Mesenchymal stem cell (in vitro differentiated cells and primary cell): ENCODE results near the gene PLCG2.

ENCODE experiments used
- DNase-seq: peaks from one replicate; pipeline ENCODE4 v3.0.0-alpha.2; 2013
- H2AFZ ChIP-seq: one replicate; pipeline ENCODE4 v1.6.1; 2013; ENCODE audit warnings: low read depth, mild to moderate bottlenecking, control low read depth, inconsistent platforms, low read length, moderate library complexity
- H2AK5ac ChIP-seq: 2 replicates; pipeline ENCODE4 v1.6.1; 2013; ENCODE audit warnings: low read length, moderate library complexity, mild to moderate bottlenecking, inconsistent platforms; ENCODE audit not compliant: severe bottlenecking
- H2BK120ac ChIP-seq: one replicate; pipeline ENCODE4 v1.6.1; 2013; ENCODE audit warnings: low read depth, mild to moderate bottlenecking, inconsistent platforms, low read length, moderate library complexity
- H2BK12ac ChIP-seq, 2 experiments: one replicate each; pipeline ENCODE4 v1.6.1; 2013; ENCODE audit warnings: inconsistent platforms in 2 of 2, low read length in 2 of 2, mild to moderate bottlenecking in 2 of 2, moderate library complexity in 2 of 2, control low read depth in 1 of 2
- H2BK15ac ChIP-seq: one replicate; pipeline ENCODE4 v1.6.1; 2013; ENCODE audit warnings: mild to moderate bottlenecking, low read depth, inconsistent platforms; ENCODE audit not compliant: poor library complexity, severe bottlenecking
- H2BK5ac ChIP-seq: 2 replicates; pipeline ENCODE4 v1.6.1; 2013; ENCODE audit warnings: low read depth, mild to moderate bottlenecking, low read length, control low read depth, inconsistent platforms; ENCODE audit not compliant: poor library complexity, severe bottlenecking
- H3K14ac ChIP-seq, 2 experiments: one replicate each; pipeline ENCODE4 v1.6.1; 2013; ENCODE audit warnings: inconsistent platforms in 2 of 2, low read length in 2 of 2, control low read depth in 1 of 2, mild to moderate bottlenecking in 1 of 2, moderate library complexity in 1 of 2
- H3K18ac ChIP-seq, 2 experiments: one replicate each; pipeline ENCODE4 v1.6.1; 2013; ENCODE audit warnings: inconsistent platforms in 2 of 2, low read length in 2 of 2, control low read depth in 1 of 2, low read depth in 1 of 2, mild to moderate bottlenecking in 1 of 2
- H3K23ac ChIP-seq, 2 experiments: one replicate each; pipeline ENCODE4 v1.6.1; 2013; ENCODE audit warnings: inconsistent platforms in 2 of 2, low read length in 2 of 2, mild to moderate bottlenecking in 2 of 2, moderate library complexity in 2 of 2, control low read depth in 1 of 2
- H3K27ac ChIP-seq: 2 replicates; pipeline ENCODE4 v1.5.1; 2013; ENCODE audit warnings: mild to moderate bottlenecking, moderate library complexity, low read length, control low read depth, inconsistent platforms; ENCODE audit not compliant: poor library complexity, severe bottlenecking
- H3K27me3 ChIP-seq, 2 experiments: 2 replicates each; pipeline versions ENCODE4 v1.6.1 to v1.7.0; 2013; ENCODE audit warnings: low read length in 2 of 2, mild to moderate bottlenecking in 2 of 2, moderate library complexity in 2 of 2, control low read depth in 1 of 2, inconsistent platforms in 1 of 2; ENCODE audit not compliant: control insufficient read depth in 1 of 2, insufficient read depth in 1 of 2
- H3K36me3 ChIP-seq, 2 experiments: 2 replicates each; pipeline versions ENCODE4 v1.6.1 to v1.7.0; 2013; ENCODE audit warnings: low read length in 2 of 2, control low read depth in 1 of 2, inconsistent platforms in 1 of 2, low read depth in 1 of 2, mild to moderate bottlenecking in 1 of 2; ENCODE audit not compliant: insufficient read depth in 2 of 2, control insufficient read depth in 1 of 2
- H3K4ac ChIP-seq, 2 experiments: one replicate each; pipeline ENCODE4 v1.6.1; 2013; ENCODE audit warnings: inconsistent platforms in 2 of 2, low read length in 2 of 2, mild to moderate bottlenecking in 2 of 2, moderate library complexity in 2 of 2, control low read depth in 1 of 2, low read depth in 1 of 2
- H3K4me1 ChIP-seq: 2 replicates; pipeline ENCODE4 v1.6.1; 2013; ENCODE audit warnings: low read depth, low read length, control low read depth; ENCODE audit not compliant: control insufficient read depth, insufficient read depth
- H3K4me2 ChIP-seq: 2 replicates; pipeline ENCODE4 v1.6.1; 2013; ENCODE audit warnings: low read length, mild to moderate bottlenecking, inconsistent platforms; ENCODE audit not compliant: poor library complexity, severe bottlenecking
- H3K4me3 ChIP-seq, 2 experiments: 2 replicates each; pipeline versions ENCODE4 v1.5.1 to v1.7.0; 2013; ENCODE audit warnings: low read length in 2 of 2, mild to moderate bottlenecking in 2 of 2, control low read depth in 1 of 2, low read depth in 1 of 2; ENCODE audit not compliant: insufficient read depth in 1 of 2
- H3K79me1 ChIP-seq: replicated peaks from 2 replicates; pipeline ENCODE4 v1.6.1; 2013; ENCODE audit warnings: mild to moderate bottlenecking, control low read depth, low read length, inconsistent platforms; ENCODE audit not compliant: poor library complexity, severe bottlenecking
- H3K9ac ChIP-seq: 2 replicates; pipeline ENCODE4 v1.7.0; 2013; ENCODE audit warnings: mild to moderate bottlenecking, low read length, moderate library complexity
- H3K9me3 ChIP-seq: 2 replicates; pipeline ENCODE4 v1.7.0; 2013; ENCODE audit warnings: mild to moderate bottlenecking, low read length; ENCODE audit not compliant: control insufficient read depth
- H4K8ac ChIP-seq: one replicate; pipeline ENCODE4 v1.6.1; 2013; ENCODE audit warnings: inconsistent platforms, mild to moderate bottlenecking, low read length, moderate library complexity
- H4K91ac ChIP-seq: one replicate; pipeline ENCODE4 v1.6.1; 2013; ENCODE audit warnings: mild to moderate bottlenecking, low read length, inconsistent platforms
- WGBS: methylation state at CpG from one replicate; pipeline ENCODE4 v1.1.7; 2013; ENCODE audit warnings: mixed read lengths; 5-methylcytosine and 5-hydroxymethylcytosine counted together

The PLCG2 gene

GRCh38 chr16:81967358-81967757, 188.3 kb downstream of the PLCG2 start:
- Histone ChIP-seq H3K23ac (no peak overlapping the region), H2BK15ac (no peak overlapping the region), H3K79me1 (no peaks in the 10 kb centered on the region), H3K4me2 (no peak overlapping the region), H2AK5ac (no peak overlapping the region), H4K91ac (no peak overlapping the region), H2AFZ (no peak overlapping the region), H3K9ac (no peak overlapping the region), H3K9me3 (peaks cover 14% of the 10 kb centered on the region), H3K36me3 (no peaks in the 10 kb centered on the region), H3K4me1 (no peaks in the 10 kb centered on the region), H3K14ac (no peak overlapping the region), H2BK12ac (no peak overlapping the region), H2BK120ac (no peak overlapping the region), H3K27me3 (no peaks in the 10 kb centered on the region), H3K4me3 (no peak overlapping the region), H3K4ac (no peak overlapping the region), H2BK5ac (no peak overlapping the region), H3K18ac (no peak overlapping the region), H3K27ac (no peak overlapping the region), H4K8ac (no peak overlapping the region)
- DNase-seq: no peak
- WGBS: 77% methylated on average over 2 of the region's 5 CpGs

DNA sequence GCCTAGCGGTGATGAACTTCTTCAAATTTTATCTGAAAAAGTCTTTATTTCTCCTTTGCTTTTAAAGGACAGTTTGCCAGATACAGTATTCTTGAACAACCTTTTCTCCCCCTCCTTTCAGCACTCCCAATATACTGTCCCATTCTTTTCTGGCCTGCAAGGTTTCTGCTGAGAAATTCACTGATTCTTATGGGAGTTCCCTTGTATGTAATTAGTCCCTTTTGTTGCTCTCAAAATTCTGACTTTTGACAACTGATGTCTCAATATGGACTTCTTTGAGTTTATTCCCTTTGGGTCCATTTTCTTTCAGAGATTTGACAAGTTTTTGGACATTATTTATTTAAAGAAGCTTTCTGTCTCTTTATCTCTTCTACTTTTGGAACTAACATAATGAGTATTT, 192.8 kb downstream of the PLCG2 start:
- H3K9me3 ChIP-seq: peaks cover 28% of the 10 kb centered on the region
- no peak overlapping the region for H2BK120ac ChIP-seq
- no peak overlapping the region for H2BK12ac ChIP-seq
- no peaks in the 10 kb centered on the region for H3K79me1 ChIP-seq
- H3K36me3 ChIP-seq: no peaks in the 10 kb centered on the region
- no peak overlapping the region for H3K23ac ChIP-seq
- H3K4me1 ChIP-seq: no peaks in the 10 kb centered on the region
- H2AFZ ChIP-seq: no peak overlapping the region
- no peak overlapping the region for H3K4me2 ChIP-seq
- H3K27me3 ChIP-seq: no peaks in the 10 kb centered on the region
- no peak overlapping the region for H2BK15ac ChIP-seq
- no peak overlapping the region for H4K8ac ChIP-seq
- H3K4me3 ChIP-seq: no peak overlapping the region
- H3K4ac ChIP-seq: no peak overlapping the region
- no peak overlapping the region for H3K9ac ChIP-seq
- no peak overlapping the region for H3K18ac ChIP-seq
- H3K27ac ChIP-seq: no peak overlapping the region
- 100% methylated on average over 1 of the region's 1 CpG for WGBS
- H4K91ac ChIP-seq: no peak overlapping the region
- H3K14ac ChIP-seq: no peak overlapping the region
- no peak overlapping the region for H2BK5ac ChIP-seq
- no peak for DNase-seq
- no peak overlapping the region for H2AK5ac ChIP-seq

- Histone ChIP-seq H3K4me1 (no peaks in the 10 kb centered on the region), H3K14ac (no peak overlapping the region), H2BK5ac (no peak overlapping the region), H3K27ac (no peak overlapping the region), H2BK120ac (no peak overlapping the region), H3K9me3 (peaks cover 28% of the 10 kb centered on the region), H4K91ac (no peak overlapping the region), H3K9ac (no peak overlapping the region), H2AFZ (no peak overlapping the region), H3K79me1 (no peaks in the 10 kb centered on the region), H3K4ac (no peak overlapping the region), H3K23ac (no peak overlapping the region), H2AK5ac (no peak overlapping the region), H3K18ac (no peak overlapping the region), H3K4me2 (no peak overlapping the region), H2BK15ac (no peak overlapping the region), H3K27me3 (no peaks in the 10 kb centered on the region), H2BK12ac (no peak overlapping the region), H3K4me3 (no peak overlapping the region), H3K36me3 (no peaks in the 10 kb centered on the region), H4K8ac (no peak overlapping the region)
- DNase-seq: no peak
- 73% methylated on average over 2 of the region's 2 CpGs for whole genome bisulfite sequencing
Observed at GRCh38 chr16:81973737-81974136, 194.6 kb downstream of the PLCG2 start.

GRCh38 chr16:81975637-81976036, 196.5 kb downstream of the PLCG2 start:
- Histone ChIP-seq H2BK15ac (no peak overlapping the region), H4K91ac (no peak overlapping the region), H3K4me1 (no peaks in the 10 kb centered on the region), H3K27me3 (no peaks in the 10 kb centered on the region), H3K36me3 (no peaks in the 10 kb centered on the region), H2BK12ac (no peak overlapping the region), H3K79me1 (no peaks in the 10 kb centered on the region), H2AFZ (no peak overlapping the region), H4K8ac (no peak overlapping the region), H3K18ac (no peak overlapping the region), H3K4me3 (no peak overlapping the region), H3K27ac (no peak overlapping the region), H2BK5ac (no peak overlapping the region), H2BK120ac (no peak overlapping the region), H3K23ac (no peak overlapping the region), H3K9ac (no peak overlapping the region), H2AK5ac (no peak overlapping the region), H3K4me2 (no peak overlapping the region), H3K4ac (no peak overlapping the region), H3K14ac (no peak overlapping the region), H3K9me3 (peaks cover 28% of the 10 kb centered on the region)
- no peak for DNase-seq
- WGBS: no CpG with 5 or more reads among the region's 1 CpG
